HG02763 (cell line): ENCODE data around the gene C3orf22.
"Not testable (repeated sequence)": the region's sequence is repeated elsewhere in the genome, so short reads cannot be mapped to it uniquely, and the experiment has no call there.

Source experiments
- ATAC-seq: cut with Tn5 transposase; IDR thresholded peaks from one replicate; pipeline ENCODE4 v1.9.1; 2021; ENCODE audit warnings: mild to moderate bottlenecking, moderate library complexity; ENCODE audit not compliant: unreplicated experiment

Gene C3orf22

GRCh38 chr3:126544596-126545281 lies 14.0 kb downstream of the C3orf22 start:
- no peak for ATAC-seq

- ATAC-seq = no peak
Observed at GRCh38 chr3:126543457-126544061, 15.2 kb downstream of the C3orf22 start.

- no peak for ATAC-seq
Observed at GRCh38 chr3:126542340-126543241, 16.1 kb downstream of the C3orf22 start.

GRCh38 chr3:126541628-126542339 lies 16.9 kb downstream of the C3orf22 start:
- ATAC-seq = no peak

GRCh38 chr3:126540951-126541627 lies 17.6 kb downstream of the C3orf22 start:
- no peak for ATAC-seq

GRCh38 chr3:126540342-126540849 lies 18.3 kb downstream of the C3orf22 start:
- no peak for ATAC-seq

GRCh38 chr3:126539558-126540250 lies 19.0 kb downstream of the C3orf22 start:
- ATAC-seq = no peak

GRCh38 chr3:126538966-126539365 lies 19.8 kb downstream of the C3orf22 start:
- no peak for ATAC-seq

GRCh38 chr3:126538316-126538715 lies 20.4 kb downstream of the C3orf22 start:
- ATAC-seq = no peak

- no peak for ATAC-seq
Observed at GRCh38 chr3:126537730-126538281, 20.9 kb downstream of the C3orf22 start.

- no peak for ATAC-seq
Observed at GRCh38 chr3:126537116-126537729, 21.5 kb downstream of the C3orf22 start.

- no peak for ATAC-seq
Observed at GRCh38 chr3:126536126-126536525, 22.6 kb downstream of the C3orf22 start.

- ATAC-seq = no peak
Observed at GRCh38 chr3:126535636-126536035, 23.1 kb downstream of the C3orf22 start.

GRCh38 chr3:126534716-126535115 lies 24.0 kb downstream of the C3orf22 start:
- ATAC-seq = not testable (repeated sequence)

GRCh38 chr3:126533506-126533905 lies 25.2 kb downstream of the C3orf22 start:
- ATAC-seq = no peak

- no peak for ATAC-seq
Observed at GRCh38 chr3:126531051-126531330, 27.7 kb downstream of the C3orf22 start.

GRCh38 chr3:126530171-126531050 lies 28.3 kb downstream of the C3orf22 start:
- ATAC-seq = no peak

GRCh38 chr3:126529585-126530170 lies 29.1 kb downstream of the C3orf22 start:
- no peak for ATAC-seq
